PC-3 (cell line): ENCODE results near the gene BFSP1. TPM values are rescaled to one million over a fixed set of nuclear protein-coding genes. Genes with fewer than 3 reads are reported as not detected.

ENCODE experiments used
- ATAC-seq: fragments of 200-7000 bp; cut with Tn5 transposase; 2 replicates; pipeline ENCODE4 v1.9.1; 2020; ENCODE audit warnings: mild to moderate bottlenecking, moderate library complexity
- BruUV-seq: library from RNA; stranded (reverse); fragments of 400-500 nt; replicated peaks from 2 replicates; lab custom pipeline; 2021; lab: Mats Ljungman, UMichigan
- CTCF ChIA-PET: fragments of 300-600 bp; sonication (Branson Sonifier 250); formaldehyde crosslinking; loops from one replicate; lab custom pipeline; 2022; ENCODE audit warnings: antibody characterized with exemption; lab: Charles Lee
- POLR2A ChIA-PET: fragments of 300-600 bp; sonication (Branson Sonifier 250); formaldehyde crosslinking; loops from one replicate; lab custom pipeline; 2022; ENCODE audit warnings: antibody characterized with exemption; ENCODE audit not compliant: unreplicated experiment; lab: Charles Lee
- DNase-seq: peaks from one replicate; pipeline ENCODE4 v3.0.0-alpha.2; 2015
- H2AFZ ChIP-seq: fragments of 300-600 bp; sonication (generic); 2 replicates; pipeline ENCODE4 v1.6.0; 2016; ENCODE audit warnings: antibody characterized with exemption, low read length
- H3F3A ChIP-seq: fragments of 300-600 bp; sonication (generic); one replicate; pipeline ENCODE4 v1.6.0; 2017; ENCODE audit warnings: antibody characterized with exemption, low read length, control low read depth, mild to moderate bottlenecking; ENCODE audit not compliant: unreplicated experiment
- H3K27ac ChIP-seq: fragments of 300-600 bp; sonication (generic); 2 replicates; pipeline ENCODE4 v1.5.1; 2016; ENCODE audit warnings: mild to moderate bottlenecking, low read length
- H3K27me3 ChIP-seq: fragments of 300-600 bp; sonication (generic); 2 replicates; pipeline ENCODE4 v1.6.1; 2016; ENCODE audit warnings: low read length, mixed read lengths
- H3K36me3 ChIP-seq: fragments of 300-600 bp; sonication (generic); 2 replicates; pipeline ENCODE4 v1.6.1; 2016; ENCODE audit warnings: low read depth, mixed run types, low read length, mixed read lengths
- H3K4me1 ChIP-seq: fragments of 300-600 bp; sonication (generic); 2 replicates; pipeline ENCODE4 v1.5.1; 2016; ENCODE audit warnings: low read length; ENCODE audit not compliant: insufficient read depth
- H3K4me2 ChIP-seq: fragments of 300-600 bp; sonication (generic); 2 replicates; pipeline ENCODE4 v1.6.0; 2016; ENCODE audit warnings: low read length
- H3K4me3 ChIP-seq: fragments of 300-600 bp; sonication (generic); 2 replicates; pipeline ENCODE4 v1.5.1; 2016; ENCODE audit warnings: mild to moderate bottlenecking, low read length, mixed read lengths
- H3K79me2 ChIP-seq: fragments of 300-600 bp; sonication (generic); 2 replicates; pipeline ENCODE4 v1.6.1; 2017; ENCODE audit warnings: low read length, mixed read lengths
- H3K9ac ChIP-seq: fragments of 300-600 bp; sonication (generic); 2 replicates; pipeline ENCODE4 v1.6.0; 2016; ENCODE audit warnings: mild to moderate bottlenecking, low read length
- H3K9me2 ChIP-seq: fragments of 300-600 bp; sonication (generic); replicated peaks from 2 replicates; pipeline ENCODE4 v1.6.1; 2016; ENCODE audit warnings: mixed run types, low read length, mixed read lengths
- H3K9me3 ChIP-seq: fragments of 300-600 bp; sonication (generic); 2 replicates; pipeline ENCODE4 v1.6.1; 2016; ENCODE audit warnings: low read length, mixed read lengths
- H4K20me1 ChIP-seq: fragments of 300-600 bp; sonication (generic); 2 replicates; pipeline ENCODE4 v1.6.1; 2016; ENCODE audit warnings: low read length, mixed read lengths
- CTCF ChIP-seq: fragments of 300-600 bp; sonication (generic); conservative IDR thresholded peaks from 2 replicates; pipeline ENCODE4 v1.5.1; 2017; ENCODE audit warnings: antibody characterized with exemption, low read depth, mild to moderate bottlenecking, low read length
- EZH2 ChIP-seq: fragments of 300-600 bp; sonication (generic); IDR thresholded peaks from one replicate; pipeline ENCODE4 v1.6.1; 2017; ENCODE audit warnings: antibody characterized with exemption, mild to moderate bottlenecking, low read length; ENCODE audit not compliant: unreplicated experiment
- EZH2phosphoT487 ChIP-seq: fragments of 300-600 bp; sonication (generic); IDR thresholded peaks from 2 replicates; pipeline ENCODE4 v1.6.1; 2018; ENCODE audit warnings: mild to moderate bottlenecking, antibody characterized with exemption, low read length, borderline replicate concordance
- intact Hi-C: fragments of 100-400 bp; cut with micrococcal nuclease; formaldehyde crosslinking; loops from 2 replicates; pipeline ENCODE4 v1.9.0; 2023
- total RNA-seq: library from RNA; depleted of rRNA; stranded (reverse); fragments of >200 nt; gene quantifications from 2 replicates; pipeline ENCODE4 v1.2.3, GENCODE V29; 2014

Gene BFSP1
- total RNA-seq, 1 experiment from 2014 or later = 2.7 TPM

GRCh38 chr20:17453592-17453991 lies 77.6 kb downstream of the BFSP1 start:
- CTCF ChIA-PET = no interaction called here
- intact Hi-C loops = no loop called here

GRCh38 chr20:17452441-17452840 lies 78.7 kb downstream of the BFSP1 start:
- Histone ChIP-seq H3K4me3 (no peak overlapping the region), H3K36me3 (no peaks in the 10 kb centered on the region), H3K27me3 (peaks cover 81% of the 10 kb centered on the region), H2AFZ (no peak overlapping the region), H3F3A (no peaks in the 10 kb centered on the region), H3K9ac (no peak overlapping the region), H3K9me3 (no peaks in the 10 kb centered on the region), H3K79me2 (no peaks in the 10 kb centered on the region), H3K4me2 (no peak overlapping the region), H3K9me2 (no peaks in the 10 kb centered on the region), H4K20me1 (no peaks in the 10 kb centered on the region), H3K4me1 (no peaks in the 10 kb centered on the region), H3K27ac (no peak overlapping the region)
- no peak for ATAC-seq
- BruUV-seq = no TSS peak
- DNase-seq = no peak
- POLR2A ChIA-PET = no interaction called here
- CTCF ChIA-PET = no interaction called here
- intact Hi-C loops = no loop called here
- TF ChIP-seq EZH2 = no peak
- TF ChIP-seq EZH2phosphoT487 = no peak
- TF ChIP-seq CTCF = no peak

More at GRCh38 chr20:17453592-17453991, 77.6 kb downstream of the BFSP1 start:
- POLR2A ChIA-PET = no interaction called here
- Histone ChIP-seq H2AFZ (no peak overlapping the region), H3K9me3 (no peaks in the 10 kb centered on the region), H3K4me3 (no peak overlapping the region), H3K9ac (no peak overlapping the region), H3K27ac (no peak overlapping the region), H3K36me3 (no peaks in the 10 kb centered on the region), H3F3A (no peaks in the 10 kb centered on the region), H3K9me2 (no peaks in the 10 kb centered on the region), H3K4me2 (no peak overlapping the region), H3K4me1 (no peaks in the 10 kb centered on the region), H3K27me3 (peaks cover 77% of the 10 kb centered on the region), H4K20me1 (no peaks in the 10 kb centered on the region), H3K79me2 (no peaks in the 10 kb centered on the region)
- TF ChIP-seq EZH2 (no peak), EZH2phosphoT487 (no peak), CTCF (no peak)
- DNase-seq (no peak), ATAC-seq (no peak)
- no TSS peak for BruUV-seq

GRCh38 chr20:17449031-17449430 lies 82.1 kb downstream of the BFSP1 start:
- Histone ChIP-seq H3K36me3 (no peaks in the 10 kb centered on the region), H4K20me1 (no peaks in the 10 kb centered on the region), H3K9me3 (no peaks in the 10 kb centered on the region), H3K9ac (no peak overlapping the region), H3K4me2 (no peak overlapping the region), H3K27ac (no peak overlapping the region), H3K79me2 (no peaks in the 10 kb centered on the region), H2AFZ (no peak overlapping the region), H3K27me3 (peaks cover 81% of the 10 kb centered on the region), H3K9me2 (no peaks in the 10 kb centered on the region), H3K4me1 (no peaks in the 10 kb centered on the region), H3K4me3 (no peak overlapping the region), H3F3A (no peaks in the 10 kb centered on the region)
- no TSS peak for BruUV-seq
- intact Hi-C loops = no loop called here
- peak; percentile 12 for DNase-seq
- no peak for ATAC-seq
- ChIA-PET CTCF (no interaction called here), POLR2A (interaction anchor here (0.6 kb wide), 1 partner anchor 43 kb away, joined by 10 read pairs; no protein-coding TSS in a partner anchor)
- TF ChIP-seq CTCF (no peak), EZH2phosphoT487 (no peak), EZH2 (no peak)
